HG02642 (cell line): ENCODE measurements around the gene CCDC188.

Experiments used
- ATAC-seq: cut with Tn5 transposase; IDR thresholded peaks from one replicate; pipeline ENCODE4 v1.9.1; 2021; ENCODE audit warnings: mild to moderate bottlenecking; ENCODE audit not compliant: unreplicated experiment, poor library complexity

The CCDC188 gene

GRCh38 chr22:20150381-20151275 lies at the start of gene CCDC188:
CCDC188 (minus strand) TSS chr22:20151055; CDS start chr22:20150986, 69 bp downstream.
- no peak for ATAC-seq

GRCh38 chr22:20199906-20200305 lies 49.1 kb upstream of the CCDC188 start:
- no peak for ATAC-seq

- ATAC-seq: no peak
These were observed 48.6 kb upstream of the CCDC188 start for GRCh38 chr22:20199413-20199842.

GRCh38 chr22:20198557-20199319 lies 47.9 kb upstream of the CCDC188 start:
- no peak for ATAC-seq

GRCh38 chr22:20197407-20198030 lies 46.7 kb upstream of the CCDC188 start:
- no peak for ATAC-seq

GRCh38 chr22:20196094-20196842 lies 45.4 kb upstream of the CCDC188 start:
- ATAC-seq: no peak

GRCh38 chr22:20194681-20195593 lies 44.1 kb upstream of the CCDC188 start:
- no peak for ATAC-seq

GRCh38 chr22:20193761-20194494 lies 43.1 kb upstream of the CCDC188 start:
- ATAC-seq: no peak

- no peak for ATAC-seq
These were observed 42.3 kb upstream of the CCDC188 start for GRCh38 chr22:20192972-20193760.

GRCh38 chr22:20192293-20192971 lies 41.6 kb upstream of the CCDC188 start:
- ATAC-seq: no peak

GRCh38 chr22:20191803-20192202 lies 40.9 kb upstream of the CCDC188 start:
- ATAC-seq: no peak

- no peak for ATAC-seq
These were observed 40.2 kb upstream of the CCDC188 start for GRCh38 chr22:20191000-20191515.

- ATAC-seq: no peak
These were observed 37.7 kb upstream of the CCDC188 start for GRCh38 chr22:20188567-20188877.

- ATAC-seq: no peak
These were observed 37.1 kb upstream of the CCDC188 start for GRCh38 chr22:20187777-20188566.

GRCh38 chr22:20186871-20187546 lies 36.2 kb upstream of the CCDC188 start:
- ATAC-seq: no peak
